Right lobe of liver (tissue), 6 donors: ENCODE results near the gene PAFAH2. TPM values are rescaled to one million over a fixed set of nuclear protein-coding genes. Genes with fewer than 3 reads are reported as not detected.

Experiments used
- ATAC-seq, 4 donors: fragments of 200-7000 bp; cut with Tn5 transposase; one replicate each; pipeline ENCODE4 v1.9.1; 2020; ENCODE audit warnings: mild to moderate bottlenecking in 4 of 4, moderate library complexity in 4 of 4
- DNase-seq, 3 donors: peaks; one replicate each; pipeline ENCODE4 v3.0.0-alpha.2; 2020
- H3K27ac ChIP-seq, 3 donors: fragments of 200-600 bp; one replicate each; pipeline ENCODE4 v1.8.0; 2022
- H3K27me3 ChIP-seq, 2 donors: fragments of 200-600 bp; one replicate each; pipeline ENCODE4 v1.8.0; 2022
- H3K36me3 ChIP-seq, 4 donors: fragments of 200-600 bp; sonication (generic) in 1 of 4; one replicate each; pipeline versions ENCODE4 v1.5.1 to v1.8.0; 2017 to 2022; ENCODE audit warnings: control low read depth in 1 of 4
- H3K4me1 ChIP-seq, 4 donors: fragments of 200-600 bp; sonication (generic) in 1 of 4; one replicate each; pipeline versions ENCODE4 v1.5.1 to v1.8.0; 2017 to 2022; ENCODE audit warnings: control low read depth in 1 of 4
- H3K4me3 ChIP-seq, 3 donors: fragments of 200-600 bp; one replicate each; pipeline ENCODE4 v1.8.0; 2022
- H3K9me3 ChIP-seq, 4 donors: fragments of 200-600 bp; sonication (generic) in 1 of 4; one replicate each; pipeline versions ENCODE4 v1.5.1 to v1.8.0; 2017 to 2022; ENCODE audit warnings: control low read depth in 1 of 4
- CTCF ChIP-seq, 4 donors: fragments of 200-600 bp in 3 of 4; fragments of 450-650 bp in 1 of 4; IDR thresholded peaks; one replicate each; pipeline versions ENCODE4 v1.5.1 to v1.8.0; 2016 to 2022; ENCODE audit warnings: antibody characterized with exemption in 4 of 4, mild to moderate bottlenecking in 2 of 4
- POLR2A ChIP-seq: fragments of 450-650 bp; IDR thresholded peaks from one replicate; pipeline ENCODE4 v1.6.1; 2017; ENCODE audit warnings: antibody characterized with exemption, mild to moderate bottlenecking
- WGBS: methylation state at CpG from one replicate; pipeline ENCODE4 v1.1.6; 2018; ENCODE audit warnings: low coverage, low lambda C conversion rate; ENCODE audit not compliant: insufficient coverage; ENCODE audit errors: missing lambda C conversion rate; 5-methylcytosine and 5-hydroxymethylcytosine counted together
- intact Hi-C, 2 donors: fragments of 100-400 bp; cut with DNase I; formaldehyde crosslinking; loops; one replicate each; pipeline versions ENCODE4 v1.11.2 to v1.14.1; 2022
- total RNA-seq, 6 experiments: library from RNA; depleted of rRNA in 2 of 6; stranded (reverse); fragments of >200 nt in 2 of 6; fragmentation: NEBNext Ultra II Directional in 3 of 6; extraction: Animal tissue kit (Norgen Biotek cat#: 25700) in 3 of 6; gene quantifications; one replicate each; pipeline versions ENCODE4 v1.1.0 to v1.2.4, GENCODE V29; 2016 to 2023
- donor health status: DM: no; HTN: yes; CAD: no.
- donor health status: DM: no; HTN: no; CAD: no.
- donor health status: DM: no; HTN: no; CAD: no.
- donor health status: DM: no; HTN: yes; CAD: no.
- donor health status: DM: no; HTN: yes; CAD: no.

Gene PAFAH2
- total RNA-seq, 6 experiments from 2014 or later, result 13.2 to 25.2 (median 18.6) TPM

DNA sequence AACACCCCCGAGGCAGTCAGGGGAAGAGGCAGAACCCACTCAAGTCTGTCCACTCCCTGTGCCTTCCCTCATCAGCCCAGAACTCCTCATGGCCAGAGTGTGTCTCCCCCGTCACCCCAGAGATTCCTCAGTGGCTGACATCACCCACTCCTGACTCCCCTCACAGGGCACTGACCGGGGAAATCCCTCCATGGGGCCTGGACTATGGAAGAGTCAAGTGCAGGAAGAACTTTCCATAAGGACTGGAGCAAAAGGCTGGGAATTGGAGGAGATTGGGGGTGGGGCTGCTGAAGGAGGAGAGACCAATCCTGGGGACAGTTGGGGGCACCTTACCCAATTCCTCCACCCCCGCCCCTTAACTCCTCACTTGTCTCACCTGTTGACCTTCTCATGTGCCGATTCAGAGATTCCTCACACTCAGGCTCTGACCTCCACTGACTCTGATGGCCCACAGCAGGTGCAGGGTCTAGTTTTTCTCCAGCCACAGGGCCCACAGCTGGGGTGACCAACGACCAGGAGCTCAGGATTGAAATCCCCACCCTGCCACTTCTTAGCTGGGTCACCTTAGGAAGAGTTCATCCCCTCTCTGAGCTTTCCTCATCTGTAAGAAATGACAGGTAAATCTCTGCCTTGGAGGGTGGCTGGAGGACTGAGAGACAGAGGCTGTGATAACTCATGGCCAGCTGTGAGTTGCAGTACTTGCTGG is 23.2 kb upstream of the PAFAH2 start:
- H3K4me1 ChIP-seq, result no peaks in the 10 kb centered on the region
- intact Hi-C loops, result no loop called here
- ATAC-seq, result peak in 1 of 4 donors; percentile 34
- no peaks in the 10 kb centered on the region for H3K27me3 ChIP-seq
- no peaks in the 10 kb centered on the region for H3K9me3 ChIP-seq
- no peak overlapping the region for H3K4me3 ChIP-seq
- WGBS, result 54% methylated on average over 3 of the region's 6 CpGs
- DNase-seq, result no peak
- TF ChIP-seq CTCF (IDR thresholded peaks at IDR 0.05) (no peak), POLR2A (no peak)
- H3K36me3 ChIP-seq, result no peaks in the 10 kb centered on the region
- no peak overlapping the region for H3K27ac ChIP-seq

GRCh38 chr1:26020330-26020768 is 22.5 kb upstream of the PAFAH2 start:
- 88% methylated on average over 1 of the region's 6 CpGs for WGBS
- Histone ChIP-seq H3K4me3 (no peak overlapping the region), H3K4me1 (no peaks in the 10 kb centered on the region), H3K9me3 (no peaks in the 10 kb centered on the region), H3K36me3 (no peaks in the 10 kb centered on the region), H3K27ac (no peak overlapping the region), H3K27me3 (no peaks in the 10 kb centered on the region)
- DNase-seq, result no peak
- ATAC-seq, result no peak
- intact Hi-C loops, result no loop called here
- TF ChIP-seq CTCF (IDR thresholded peaks at IDR 0.05), result no peak
- no peak for TF ChIP-seq POLR2A

- TF ChIP-seq POLR2A (no peak), CTCF (IDR thresholded peaks at IDR 0.05) (no peak)
- H3K27me3 ChIP-seq, result no peaks in the 10 kb centered on the region
- no peaks in the 10 kb centered on the region for H3K9me3 ChIP-seq
- DNase-seq (no peak), ATAC-seq (no peak)
- WGBS, result 73% methylated on average over 5 of the region's 8 CpGs
- H3K36me3 ChIP-seq, result no peaks in the 10 kb centered on the region
- no peak overlapping the region for H3K27ac ChIP-seq
- no peak overlapping the region for H3K4me3 ChIP-seq
- H3K4me1 ChIP-seq, result no peaks in the 10 kb centered on the region
- intact Hi-C loops, result no loop called here
These were observed 21.9 kb upstream of the PAFAH2 start for GRCh38 chr1:26019641-26020315.

- DNase-seq (no peak), ATAC-seq (no peak)
- intact Hi-C loops, result no loop called here
- no peaks in the 10 kb centered on the region for H3K27me3 ChIP-seq
- no peaks in the 10 kb centered on the region for H3K9me3 ChIP-seq
- H3K27ac ChIP-seq, result no peak overlapping the region
- H3K4me1 ChIP-seq, result no peaks in the 10 kb centered on the region
- H3K36me3 ChIP-seq, result no peaks in the 10 kb centered on the region
- WGBS, result 39% methylated on average over 2 of the region's 6 CpGs
- TF ChIP-seq POLR2A (no peak), CTCF (IDR thresholded peaks at IDR 0.05) (no peak)
- H3K4me3 ChIP-seq, result no peak overlapping the region
These were observed 19.7 kb upstream of the PAFAH2 start for GRCh38 chr1:26017606-26018005.
